ENCODE results near the gene IQCE. TPM values are rescaled to one million over a fixed set of nuclear protein-coding genes. Genes with fewer than 3 reads are reported as not detected.

IQCE gene
- total and polyA plus RNA-seq, 12 donors = 4.2 to 13.8 (median 9.3) TPM

GRCh38 chr7:2644220-2644561 lies 85.4 kb downstream of the IQCE start:
- 74 to 78% methylated on average over 6 of the region's 6 CpGs for WGBS, 2 donors
- TF ChIP-seq, protein P1, sequence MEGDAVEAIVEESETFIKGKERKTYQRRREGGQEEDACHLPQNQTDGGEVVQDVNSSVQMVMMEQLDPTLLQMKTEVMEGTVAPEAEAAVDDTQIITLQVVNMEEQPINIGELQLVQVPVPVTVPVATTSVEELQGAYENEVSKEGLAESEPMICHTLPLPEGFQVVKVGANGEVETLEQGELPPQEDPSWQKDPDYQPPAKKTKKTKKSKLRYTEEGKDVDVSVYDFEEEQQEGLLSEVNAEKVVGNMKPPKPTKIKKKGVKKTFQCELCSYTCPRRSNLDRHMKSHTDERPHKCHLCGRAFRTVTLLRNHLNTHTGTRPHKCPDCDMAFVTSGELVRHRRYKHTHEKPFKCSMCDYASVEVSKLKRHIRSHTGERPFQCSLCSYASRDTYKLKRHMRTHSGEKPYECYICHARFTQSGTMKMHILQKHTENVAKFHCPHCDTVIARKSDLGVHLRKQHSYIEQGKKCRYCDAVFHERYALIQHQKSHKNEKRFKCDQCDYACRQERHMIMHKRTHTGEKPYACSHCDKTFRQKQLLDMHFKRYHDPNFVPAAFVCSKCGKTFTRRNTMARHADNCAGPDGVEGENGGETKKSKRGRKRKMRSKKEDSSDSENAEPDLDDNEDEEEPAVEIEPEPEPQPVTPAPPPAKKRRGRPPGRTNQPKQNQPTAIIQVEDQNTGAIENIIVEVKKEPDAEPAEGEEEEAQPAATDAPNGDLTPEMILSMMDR (IDR thresholded peaks at IDR 0.05) = no peak
- no peak for DNase-seq
- Histone ChIP-seq H3K4me1 (peaks cover 17 to 72% (median 48%) of the 10 kb centered on the region in 9 donors), H3K4me3 (no peak overlapping the region), H3K27me3 (no peaks in the 10 kb centered on the region), H3K9me3 (no peaks in the 10 kb centered on the region), H3K27ac (peak overlapping the region in 5 of 10 donors; percentile 0 to 61 (median 33)), H3K36me3 (peaks cover 0 to 32% (median 11%) of the 10 kb centered on the region in 9 donors)
- intact Hi-C loops (cut with DNase I) = loop anchor here in 3 of 10 donors (5.0 kb wide), 2 partner anchors 37 to 42 kb away; no protein-coding TSS in a partner anchor
- ATAC-seq = no peak

- Histone ChIP-seq H3K36me3 (peaks cover 0 to 33% (median 11%) of the 10 kb centered on the region in 9 donors), H3K4me3 (peak overlapping the region in 1 of 10 donors; percentile 3), H3K27me3 (no peaks in the 10 kb centered on the region), H3K27ac (peak overlapping the region in 7 of 10 donors; percentile 0 to 61 (median 33)), H3K9me3 (no peaks in the 10 kb centered on the region), H3K4me1 (peaks cover 15 to 66% (median 43%) of the 10 kb centered on the region in 9 donors)
- WGBS, 2 donors = 64 to 75% methylated on average over 18 of the region's 18 CpGs
- intact Hi-C loops (cut with DNase I) = loop anchor here in 3 of 10 donors (5.0 kb wide), 2 partner anchors 37 to 42 kb away; no protein-coding TSS in a partner anchor
- TF ChIP-seq, protein P1 (IDR thresholded peaks at IDR 0.05) = no peak
- DNase-seq (no peak), ATAC-seq (peak in 2 of 8 donors; percentile 15 to 28)
Measured at GRCh38 chr7:2644562-2645273, 85.9 kb downstream of the IQCE start.

GRCh38 chr7:2645274-2645868 lies 86.6 kb downstream of the IQCE start:
- peaks cover 0 to 38% (median 11%) of the 10 kb centered on the region in 9 donors for H3K36me3 ChIP-seq
- ATAC-seq = no peak
- no peak for DNase-seq
- 55 to 61% methylated on average over 14 of the region's 14 CpGs for WGBS, 2 donors
- H3K4me1 ChIP-seq = peaks cover 15 to 60% (median 38%) of the 10 kb centered on the region in 9 donors
- peak overlapping the region in 4 of 10 donors; percentile 15 to 61 (median 28) for H3K27ac ChIP-seq
- H3K27me3 ChIP-seq = no peaks in the 10 kb centered on the region
- no peaks in the 10 kb centered on the region for H3K9me3 ChIP-seq
- intact Hi-C loops (cut with DNase I) = no loop called here
- H3K4me3 ChIP-seq = peak overlapping the region in 1 of 10 donors; percentile 3
- TF ChIP-seq, protein P1 (IDR thresholded peaks at IDR 0.05) = no peak

DNA sequence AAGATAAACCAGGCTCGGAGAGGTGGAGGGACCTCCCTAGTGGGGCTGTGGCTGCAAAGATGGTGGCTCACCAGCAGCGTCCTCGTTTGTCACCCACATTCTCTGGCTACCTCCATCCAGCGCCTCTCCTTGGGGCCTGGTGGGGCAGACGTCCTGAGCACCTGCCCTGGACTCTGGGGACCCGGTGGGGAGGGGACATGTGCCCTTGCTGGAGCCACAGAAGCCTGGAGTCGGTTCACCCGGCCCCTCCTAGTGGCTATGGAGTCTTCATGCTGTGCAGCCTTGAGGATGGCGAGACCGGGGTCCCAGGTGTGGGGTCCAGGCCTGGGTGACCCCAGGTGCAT lies 87.5 kb downstream of the IQCE start:
- ATAC-seq (no peak), DNase-seq (no peak)
- H3K27me3 ChIP-seq = no peaks in the 10 kb centered on the region
- H3K27ac ChIP-seq = no peak overlapping the region
- TF ChIP-seq, protein P1 (IDR thresholded peaks at IDR 0.05) = no peak
- no peak overlapping the region for H3K4me3 ChIP-seq
- intact Hi-C loops (cut with DNase I) = no loop called here
- WGBS, 2 donors = 79 to 92% methylated on average over 10 of the region's 10 CpGs
- H3K4me1 ChIP-seq = peaks cover 10 to 51% (median 29%) of the 10 kb centered on the region in 9 donors
- no peaks in the 10 kb centered on the region for H3K9me3 ChIP-seq
- H3K36me3 ChIP-seq = peaks cover 0 to 46% (median 11%) of the 10 kb centered on the region in 9 donors
